Activated CD4-positive, alpha-beta memory T cell treated with anti-CD3 and anti-CD28 coated beads for 36 hours (primary cell): ENCODE results near the gene KCNG1. TPM values are rescaled to one million over a fixed set of nuclear protein-coding genes. Genes with fewer than 3 reads are reported as not detected.
"Not testable (repeated sequence)": the region's sequence is repeated elsewhere in the genome, so short reads cannot be mapped to it uniquely, and the experiment has no call there.

ENCODE experiments used
- CTCF ChIA-PET: fragments of 350-600 bp; sonication (Branson Sonifier 250); formaldehyde crosslinking; loops from one replicate; lab custom pipeline; 2021; ENCODE audit warnings: antibody characterized with exemption, inconsistent platforms; lab: Charles Lee
- POLR2A ChIA-PET: fragments of 350-600 bp; sonication (Branson Sonifier 250); formaldehyde crosslinking; loops from one replicate; lab custom pipeline; 2021; ENCODE audit warnings: antibody characterized with exemption; lab: Charles Lee
- DNase-seq: peaks from one replicate; pipeline ENCODE4 v3.0.0-alpha.2; 2020
- H3K27ac Mint-ChIP-seq: one replicate; pipeline ENCODE4 v1.8.0; 2021; ENCODE audit warnings: mixed read lengths
- H3K27me3 Mint-ChIP-seq: one replicate; pipeline ENCODE4 v1.8.0; 2021; ENCODE audit warnings: mixed read lengths
- H3K36me3 Mint-ChIP-seq: one replicate; pipeline ENCODE4 v1.8.0; 2021; ENCODE audit warnings: mixed read lengths
- H3K4me1 Mint-ChIP-seq: one replicate; pipeline ENCODE4 v1.8.0; 2021; ENCODE audit warnings: low read depth, mixed read lengths
- H3K4me3 Mint-ChIP-seq: one replicate; pipeline ENCODE4 v1.8.0; 2021; ENCODE audit warnings: mild to moderate bottlenecking, mixed read lengths
- H3K9me3 Mint-ChIP-seq: one replicate; pipeline ENCODE4 v1.8.0; 2021; ENCODE audit warnings: mixed read lengths
- intact Hi-C: fragments of 100-400 bp; cut with micrococcal nuclease; formaldehyde crosslinking; loops from one replicate; pipeline ENCODE4 v1.15.1; 2023
- total RNA-seq, 2 experiments: library from RNA; stranded (reverse); gene quantifications; one replicate each; pipeline ENCODE4 v1.2.3, GENCODE V29; 2021

KCNG1 gene
- total RNA-seq, 2 experiments from 2014 or later, result 1.6 to 2.1 TPM

- Mint-ChIP-seq H3K36me3 (no peaks in the 10 kb centered on the region), H3K9me3 (peaks cover 2% of the 10 kb centered on the region), H3K27ac (no peak overlapping the region), H3K27me3 (peaks cover 40% of the 10 kb centered on the region), H3K4me1 (no peaks in the 10 kb centered on the region), H3K4me3 (no peak overlapping the region)
- CTCF ChIA-PET, result interaction anchor here (1.1 kb wide), 1 partner anchor 63 kb away, joined by 3 read pairs; no protein-coding TSS in a partner anchor
- POLR2A ChIA-PET, result no interaction called here
- intact Hi-C loops, result no loop called here
- DNase-seq, result no peak
These were observed 27.7 kb upstream of the KCNG1 start for GRCh38 chr20:51050531-51051075.

DNA sequence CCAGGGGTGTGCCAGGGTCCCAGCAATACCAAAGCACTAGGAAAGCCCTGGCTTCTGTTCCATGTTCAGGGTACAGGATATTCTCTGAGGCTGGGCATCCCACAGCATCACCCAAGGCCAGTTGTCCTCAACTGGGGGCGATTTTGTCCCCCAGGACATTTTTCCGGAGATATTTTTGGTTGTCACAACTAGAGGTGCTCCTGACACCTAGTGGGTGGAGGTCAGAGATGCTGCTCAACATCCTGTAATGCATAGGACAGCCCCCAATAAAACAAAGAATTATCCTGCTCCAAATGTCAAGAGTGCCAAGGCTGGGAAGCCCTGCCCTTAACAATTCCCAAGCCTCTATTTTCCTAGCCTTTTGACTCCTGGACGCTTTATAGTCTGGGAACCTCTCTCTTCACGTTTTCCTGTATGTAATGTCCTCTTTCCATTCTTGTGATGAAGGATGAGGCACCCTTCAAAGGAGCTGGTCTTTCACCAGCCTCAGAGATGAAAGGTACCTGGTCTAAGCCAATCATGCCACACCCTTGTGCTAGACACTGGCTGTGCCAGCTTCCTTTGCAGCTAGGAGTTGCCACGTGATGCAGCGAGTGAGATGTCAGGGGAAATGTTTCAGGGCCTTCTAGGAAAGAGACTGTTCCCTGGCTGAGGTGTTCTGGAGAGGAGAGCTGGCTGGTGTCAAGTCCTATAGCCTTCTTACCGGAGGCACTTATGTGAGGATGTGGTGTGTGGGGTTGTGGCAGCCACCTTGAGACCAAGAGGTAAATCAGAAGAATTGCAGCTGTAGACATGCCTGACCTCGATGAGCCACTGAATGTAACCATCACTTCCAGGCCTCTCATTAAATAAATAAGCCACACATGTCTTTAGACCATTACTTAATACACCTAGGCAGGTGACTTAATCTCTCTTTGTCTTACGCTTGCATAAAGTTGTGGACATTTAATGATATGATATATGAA is 23.4 kb upstream of the KCNG1 start:
- CTCF ChIA-PET, result interaction anchor here (0.8 kb wide), 1 partner anchor 53 kb away, joined by 3 read pairs; no protein-coding TSS in a partner anchor
- no peak overlapping the region for H3K27ac Mint-ChIP-seq
- peaks cover 21% of the 10 kb centered on the region for H3K27me3 Mint-ChIP-seq
- peaks cover 2% of the 10 kb centered on the region for H3K9me3 Mint-ChIP-seq
- H3K4me1 Mint-ChIP-seq, result no peaks in the 10 kb centered on the region
- no peaks in the 10 kb centered on the region for H3K36me3 Mint-ChIP-seq
- no peak for DNase-seq
- POLR2A ChIA-PET, result no interaction called here
- intact Hi-C loops, result no loop called here
- no peak overlapping the region for H3K4me3 Mint-ChIP-seq

- intact Hi-C loops, POLR2A ChIA-PET: not testable (repeated sequence)
These were observed 22.6 kb upstream of the KCNG1 start for GRCh38 chr20:51045492-51045891.

GRCh38 chr20:51044796-51045195 is 21.9 kb upstream of the KCNG1 start:
- no peak overlapping the region for H3K27ac Mint-ChIP-seq
- H3K27me3 Mint-ChIP-seq, result peaks cover 11% of the 10 kb centered on the region
- intact Hi-C loops, result no loop called here
- ChIA-PET CTCF (interaction anchor here (1.2 kb wide), 1 partner anchor 64 kb away, joined by 3 read pairs; no protein-coding TSS in a partner anchor), POLR2A (no interaction called here)
- no peaks in the 10 kb centered on the region for H3K4me1 Mint-ChIP-seq
- DNase-seq, result no peak
- H3K4me3 Mint-ChIP-seq, result no peak overlapping the region
- H3K36me3 Mint-ChIP-seq, result no peaks in the 10 kb centered on the region
- peaks cover 2% of the 10 kb centered on the region for H3K9me3 Mint-ChIP-seq

More at GRCh38 chr20:51045492-51045891, 22.6 kb upstream of the KCNG1 start:
- H3K27ac Mint-ChIP-seq, H3K9me3 Mint-ChIP-seq, DNase-seq, H3K4me3 Mint-ChIP-seq, H3K4me1 Mint-ChIP-seq, H3K36me3 Mint-ChIP-seq: not testable (repeated sequence)
- H3K27me3 Mint-ChIP-seq, result peaks cover 15% of the 10 kb centered on the region
- CTCF ChIA-PET, result interaction anchor here (1.2 kb wide), 1 partner anchor 64 kb away, joined by 3 read pairs; no protein-coding TSS in a partner anchor

DNA sequence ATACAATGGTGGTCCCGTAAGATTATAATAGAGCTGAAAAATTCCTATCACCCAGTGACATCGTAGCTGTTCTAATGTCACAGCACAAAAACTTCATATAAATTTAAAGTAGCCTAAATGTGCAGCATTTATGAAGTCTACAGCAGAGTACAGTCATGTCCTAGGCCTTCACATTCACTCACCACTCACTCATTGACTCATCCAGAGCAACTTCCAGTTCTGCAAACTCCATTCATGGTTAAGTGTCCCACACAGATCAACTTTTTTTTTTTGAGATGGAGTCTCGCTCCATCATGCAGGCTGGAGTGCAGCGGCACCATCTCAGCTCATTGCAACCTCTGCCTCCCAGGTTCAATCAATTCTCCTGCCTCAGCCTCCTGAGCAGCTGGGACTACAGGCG is 20.9 kb upstream of the KCNG1 start:
- CTCF ChIA-PET, result interaction anchor here (0.6 kb wide), 1 partner anchor 32 kb away, joined by 4 read pairs; no protein-coding TSS in a partner anchor
- Mint-ChIP-seq H3K36me3 (no peaks in the 10 kb centered on the region), H3K27me3 (peaks cover 7% of the 10 kb centered on the region), H3K9me3 (peaks cover 2% of the 10 kb centered on the region), H3K4me1 (no peaks in the 10 kb centered on the region), H3K4me3 (no peak overlapping the region), H3K27ac (no peak overlapping the region)
- no peak for DNase-seq
- intact Hi-C loops, result no loop called here
- POLR2A ChIA-PET, result no interaction called here

DNA sequence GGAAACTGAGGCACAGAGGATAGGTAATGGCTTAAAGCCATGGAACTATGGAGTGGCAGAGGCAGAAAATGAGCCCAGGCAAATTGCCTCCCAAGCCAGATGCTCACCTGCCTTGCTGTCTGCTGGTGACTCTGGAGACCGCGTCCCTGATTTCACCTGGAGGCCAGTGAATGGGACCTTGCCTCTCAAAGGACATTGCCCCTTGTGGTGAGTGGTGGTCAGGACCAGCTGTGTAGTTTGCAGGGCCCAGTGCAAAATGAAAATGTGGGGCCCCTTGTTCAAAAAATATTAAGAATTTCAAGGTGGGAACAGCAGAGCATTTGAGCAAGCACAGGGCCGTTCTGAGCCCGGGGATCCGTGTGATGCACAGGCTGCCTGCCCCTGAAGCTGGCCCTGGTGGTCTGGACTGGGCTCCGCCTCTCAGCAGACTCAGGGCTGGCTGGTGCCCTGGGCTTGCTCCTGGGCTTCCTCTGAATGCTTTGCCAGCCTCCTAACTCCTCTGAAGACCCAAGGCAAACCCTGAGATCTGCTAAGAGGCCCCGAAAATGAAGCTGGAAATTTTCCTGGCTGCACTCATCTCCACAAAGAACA is 19.8 kb upstream of the KCNG1 start:
- H3K36me3 Mint-ChIP-seq, result no peaks in the 10 kb centered on the region
- ChIA-PET CTCF (no interaction called here), POLR2A (no interaction called here)
- H3K27ac Mint-ChIP-seq, result no peak overlapping the region
- no peak overlapping the region for H3K4me3 Mint-ChIP-seq
- no peaks in the 10 kb centered on the region for H3K4me1 Mint-ChIP-seq
- peaks cover 11% of the 10 kb centered on the region for H3K27me3 Mint-ChIP-seq
- DNase-seq, result no peak
- peaks cover 2% of the 10 kb centered on the region for H3K9me3 Mint-ChIP-seq
- intact Hi-C loops, result no loop called here

GRCh38 chr20:51042064-51042463 is 19.2 kb upstream of the KCNG1 start:
- Mint-ChIP-seq H3K4me1 (no peaks in the 10 kb centered on the region), H3K27me3 (peaks cover 11% of the 10 kb centered on the region), H3K4me3 (no peak overlapping the region), H3K27ac (no peak overlapping the region), H3K36me3 (no peaks in the 10 kb centered on the region), H3K9me3 (peaks cover 2% of the 10 kb centered on the region)
- ChIA-PET CTCF (no interaction called here), POLR2A (no interaction called here)
- intact Hi-C loops, result no loop called here
- DNase-seq, result no peak

GRCh38 chr20:51037532-51038115 is 14.7 kb upstream of the KCNG1 start:
- no peaks in the 10 kb centered on the region for H3K36me3 Mint-ChIP-seq
- H3K9me3 Mint-ChIP-seq, result no peaks in the 10 kb centered on the region
- ChIA-PET POLR2A (no interaction called here), CTCF (interaction anchor here (1.0 to 1.3 kb wide), 2 partner anchors 23 to 100 kb away, joined by 3 to 4 read pairs; no protein-coding TSS in a partner anchor)
- intact Hi-C loops, result no loop called here
- no peak for DNase-seq
- no peak overlapping the region for H3K4me3 Mint-ChIP-seq
- H3K4me1 Mint-ChIP-seq, result no peaks in the 10 kb centered on the region
- H3K27me3 Mint-ChIP-seq, result peaks cover 30% of the 10 kb centered on the region
- H3K27ac Mint-ChIP-seq, result no peak overlapping the region

DNA sequence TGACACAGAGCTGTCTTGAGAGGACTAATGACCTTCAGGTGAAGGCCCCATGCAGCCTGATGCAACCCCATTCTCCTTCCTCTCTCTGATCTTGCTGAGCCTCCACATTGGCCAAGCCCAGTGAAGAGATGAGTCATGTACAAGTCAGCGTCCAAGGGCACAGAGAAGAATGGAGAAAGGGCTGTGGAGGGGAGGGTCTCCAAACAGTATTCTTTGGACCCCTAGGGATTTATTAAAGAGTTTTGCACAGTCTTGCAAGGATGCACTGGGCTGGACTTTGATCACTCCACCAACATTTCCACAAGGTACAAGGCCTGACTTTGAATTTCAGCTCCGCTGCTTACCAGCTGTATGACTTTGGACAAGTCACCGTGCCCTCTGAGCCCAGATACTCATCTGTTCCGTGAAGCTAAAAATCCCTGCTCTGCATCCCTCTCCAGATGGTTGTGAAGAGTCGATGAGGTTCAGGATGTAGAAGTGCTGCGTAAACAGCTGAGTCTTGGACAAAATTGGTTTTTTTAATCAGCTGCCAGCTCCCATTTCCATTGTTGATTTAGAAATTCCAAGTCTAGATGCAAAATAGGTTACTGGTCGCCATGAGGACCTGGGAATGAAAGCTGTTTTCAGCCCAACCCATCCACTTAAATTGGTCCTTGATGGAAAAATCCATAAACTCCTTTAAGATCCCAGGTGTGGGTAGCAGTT is 14.1 kb upstream of the KCNG1 start:
- POLR2A ChIA-PET, result no interaction called here

DNA sequence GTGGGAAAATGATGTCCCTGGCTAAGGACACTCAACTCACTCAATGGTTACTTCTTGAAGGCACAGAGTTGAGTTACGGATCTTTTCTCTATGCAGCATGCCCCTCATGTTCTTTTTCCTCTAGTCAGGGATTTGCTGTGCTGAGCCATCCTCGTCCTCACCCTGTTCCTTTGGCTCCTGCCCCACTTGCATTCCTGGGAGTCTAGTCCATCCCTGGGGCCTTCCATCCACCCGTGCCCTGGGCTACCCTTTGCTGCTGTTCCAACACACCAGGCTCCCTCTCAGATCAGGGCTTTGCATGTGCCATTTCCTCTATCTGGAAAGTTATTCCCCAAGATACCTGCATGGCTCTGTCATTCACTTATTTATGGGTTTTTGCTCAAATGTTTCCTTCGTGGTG is 13.3 kb upstream of the KCNG1 start:
- no peak for DNase-seq
- Mint-ChIP-seq H3K27me3 (peaks cover 43% of the 10 kb centered on the region), H3K4me1 (no peaks in the 10 kb centered on the region), H3K9me3 (no peaks in the 10 kb centered on the region), H3K27ac (no peak overlapping the region), H3K36me3 (no peaks in the 10 kb centered on the region), H3K4me3 (no peak overlapping the region)
- intact Hi-C loops, result no loop called here
- POLR2A ChIA-PET, result no interaction called here
- CTCF ChIA-PET, result no interaction called here

More for the DNA sequence above, 14.1 kb upstream of the KCNG1 start:
- DNase-seq, result no peak
- H3K4me3 Mint-ChIP-seq, result no peak overlapping the region
- H3K4me1 Mint-ChIP-seq, result no peaks in the 10 kb centered on the region
- peaks cover 35% of the 10 kb centered on the region for H3K27me3 Mint-ChIP-seq
- H3K9me3 Mint-ChIP-seq, result no peaks in the 10 kb centered on the region
- H3K27ac Mint-ChIP-seq, result no peak overlapping the region
- H3K36me3 Mint-ChIP-seq, result no peaks in the 10 kb centered on the region
- CTCF ChIA-PET, result interaction anchor here (1.0 to 1.3 kb wide), 2 partner anchors 22 to 101 kb away, joined by 3 to 4 read pairs; no protein-coding TSS in a partner anchor
- intact Hi-C loops, result no loop called here

DNA sequence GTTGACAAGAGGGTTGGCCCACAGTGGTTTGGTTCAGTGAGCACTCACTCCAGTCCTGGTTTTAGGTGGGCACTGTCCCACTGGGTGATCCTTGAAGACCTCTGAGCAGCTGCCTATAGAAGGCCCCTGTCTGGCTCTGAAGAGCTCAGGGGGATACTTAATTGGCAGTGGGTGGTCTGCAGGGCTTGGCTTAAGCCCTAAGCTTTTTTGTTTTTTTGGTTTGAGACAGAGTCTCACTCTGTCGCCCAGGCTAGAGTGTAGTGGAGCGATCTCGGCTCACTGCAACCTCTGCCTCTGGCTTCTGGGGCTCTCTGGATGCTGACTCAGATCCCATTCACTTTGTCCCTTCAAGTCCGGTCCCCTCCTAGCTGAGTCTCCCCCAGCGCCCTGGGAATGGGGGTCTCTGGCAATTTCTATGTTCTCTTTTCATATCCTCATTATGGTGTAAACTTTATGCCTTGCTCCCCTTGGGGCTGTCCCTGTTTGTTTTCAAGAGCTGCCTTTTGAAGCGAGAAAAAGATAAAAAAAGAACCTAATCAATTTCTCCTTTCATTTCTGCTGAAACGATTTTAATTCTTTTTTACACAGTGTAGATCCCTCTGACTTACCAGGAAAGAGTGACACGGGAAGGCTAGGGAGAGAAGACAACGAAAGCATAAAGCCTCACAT is 12.2 kb upstream of the KCNG1 start:
- POLR2A ChIA-PET, result no interaction called here
- no peaks in the 10 kb centered on the region for H3K4me1 Mint-ChIP-seq
- CTCF ChIA-PET, result interaction anchor here (0.8 to 1.3 kb wide), 2 partner anchors 20 to 54 kb away, joined by 3 read pairs; no protein-coding TSS in a partner anchor
- H3K27me3 Mint-ChIP-seq, result peaks cover 53% of the 10 kb centered on the region
- DNase-seq, result no peak
- H3K9me3 Mint-ChIP-seq, result no peaks in the 10 kb centered on the region
- intact Hi-C loops, result no loop called here
- no peaks in the 10 kb centered on the region for H3K36me3 Mint-ChIP-seq
- H3K4me3 Mint-ChIP-seq, result no peak overlapping the region
- no peak overlapping the region for H3K27ac Mint-ChIP-seq
